GM18505 (cell line): ENCODE data around the gene SNCAIP.
"Not testable (repeated sequence)": the region's sequence is repeated elsewhere in the genome, so short reads cannot be mapped to it uniquely, and the experiment has no call there.

Source experiments
- ATAC-seq: cut with Tn5 transposase; IDR thresholded peaks from one replicate; pipeline ENCODE4 v1.9.1; 2021; ENCODE audit not compliant: unreplicated experiment
- POLR2A ChIP-seq: IDR thresholded peaks from 4 replicates; pipeline ENCODE4 v1.6.1; 2011; ENCODE audit warnings: borderline replicate concordance; ENCODE audit not compliant: insufficient read depth, insufficient read length; ENCODE audit errors: extremely low read depth

Gene SNCAIP

GRCh38 chr5:122470365-122470764 is 158.3 kb downstream of the SNCAIP start:
- TF ChIP-seq POLR2A: no peak
- ATAC-seq: no peak

GRCh38 chr5:122471031-122471751 is 159.2 kb downstream of the SNCAIP start:
- ATAC-seq: no peak
- no peak for TF ChIP-seq POLR2A

- no peak for TF ChIP-seq POLR2A
- ATAC-seq: no peak
These were observed 159.7 kb downstream of the SNCAIP start for GRCh38 chr5:122471752-122472061.

- no peak for TF ChIP-seq POLR2A
- ATAC-seq: no peak
These were observed 161.3 kb downstream of the SNCAIP start for GRCh38 chr5:122473138-122473843.

- no peak for ATAC-seq
These were observed 161.9 kb downstream of the SNCAIP start for GRCh38 chr5:122473941-122474340.

GRCh38 chr5:122478741-122479442 is 166.9 kb downstream of the SNCAIP start:
- TF ChIP-seq POLR2A: no peak
- no peak for ATAC-seq

More at GRCh38 chr5:122473941-122474340, 161.9 kb downstream of the SNCAIP start:
- no peak for TF ChIP-seq POLR2A

- TF ChIP-seq POLR2A: no peak
- ATAC-seq: no peak
These were observed 168.1 kb downstream of the SNCAIP start for GRCh38 chr5:122480146-122480545.

- ATAC-seq: no peak
- TF ChIP-seq POLR2A: no peak
These were observed 172.1 kb downstream of the SNCAIP start for GRCh38 chr5:122484103-122484502.

- ATAC-seq: no peak
- no peak for TF ChIP-seq POLR2A
These were observed 173.2 kb downstream of the SNCAIP start for GRCh38 chr5:122485226-122485625.

- not testable (repeated sequence) for ATAC-seq
These were observed 174.6 kb downstream of the SNCAIP start for GRCh38 chr5:122486616-122487015.

GRCh38 chr5:122490718-122491117 is 178.7 kb downstream of the SNCAIP start:
- ATAC-seq: no peak
- no peak for TF ChIP-seq POLR2A

- TF ChIP-seq POLR2A: no peak
- ATAC-seq: no peak
These were observed 180.6 kb downstream of the SNCAIP start for GRCh38 chr5:122492675-122493074.

GRCh38 chr5:122493091-122494021 is 181.3 kb downstream of the SNCAIP start:
- no peak for ATAC-seq
- TF ChIP-seq POLR2A: no peak

GRCh38 chr5:122494109-122494508 is 182.1 kb downstream of the SNCAIP start:
- TF ChIP-seq POLR2A: no peak
- no peak for ATAC-seq

- TF ChIP-seq POLR2A: no peak
- no peak for ATAC-seq
These were observed 186.1 kb downstream of the SNCAIP start for GRCh38 chr5:122498163-122498562.
